ENCODE measurements around the gene OR5C1.
"Not testable (repeated sequence)": the region's sequence is repeated elsewhere in the genome, so short reads cannot be mapped to it uniquely, and the experiment has no call there.

Gene OR5C1

GRCh38 chr9:122810306-122810946 is 21.7 kb downstream of the OR5C1 start:
- peak in 55 of 58 donors; percentile 3 to 82 (median 55) for DNase-seq

DNA sequence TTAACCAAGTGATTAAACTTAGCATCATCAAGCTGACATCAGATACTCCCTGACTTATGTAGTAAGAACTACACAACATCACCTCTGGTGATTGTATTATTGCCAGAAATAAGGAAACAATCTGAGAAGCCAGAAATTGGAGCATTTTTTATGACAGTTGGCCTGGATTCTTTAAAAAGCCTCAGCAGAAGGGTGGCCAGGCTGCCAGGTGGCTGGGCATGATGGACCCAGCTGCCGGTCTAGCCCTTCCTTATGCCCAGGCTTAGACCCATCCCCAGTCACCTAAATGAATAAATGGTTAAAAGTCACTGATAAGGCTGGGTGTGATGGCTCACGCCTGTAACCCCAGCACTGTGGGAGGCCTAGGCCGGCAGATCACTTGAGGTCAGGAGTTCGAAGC is 24.0 kb downstream of the OR5C1 start:
- no peak for DNase-seq

DNA sequence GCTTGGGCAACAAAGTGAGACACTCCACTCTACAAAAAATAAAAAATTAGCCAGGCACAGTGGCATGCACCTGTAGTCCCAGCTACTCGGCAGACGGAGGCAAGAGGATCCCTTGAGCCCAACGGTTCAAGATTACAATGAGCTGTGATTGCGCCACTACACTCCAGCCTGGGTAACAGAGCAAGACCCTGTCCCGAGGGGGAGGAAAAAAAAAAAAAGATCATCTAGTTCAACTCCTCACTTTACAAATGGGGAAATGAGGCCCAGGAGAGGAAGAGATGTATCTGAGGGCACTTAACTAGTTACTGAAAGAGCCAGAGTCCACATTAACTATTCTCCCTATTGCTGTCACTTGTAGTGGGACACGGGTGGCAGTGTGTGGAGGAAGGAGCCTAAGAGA is 25.8 kb downstream of the OR5C1 start:
- no peak for DNase-seq

GRCh38 chr9:122815544-122815943 is 26.8 kb downstream of the OR5C1 start:
- DNase-seq: no peak

GRCh38 chr9:122816163-122816867 is 27.6 kb downstream of the OR5C1 start:
- peak in 1 of 58 donors; percentile 15 for DNase-seq

GRCh38 chr9:122819326-122819725 is 30.6 kb downstream of the OR5C1 start:
- DNase-seq: no peak

GRCh38 chr9:122819791-122820489 is 31.2 kb downstream of the OR5C1 start:
- peak in 2 of 58 donors; percentile 15 to 27 for DNase-seq

DNA sequence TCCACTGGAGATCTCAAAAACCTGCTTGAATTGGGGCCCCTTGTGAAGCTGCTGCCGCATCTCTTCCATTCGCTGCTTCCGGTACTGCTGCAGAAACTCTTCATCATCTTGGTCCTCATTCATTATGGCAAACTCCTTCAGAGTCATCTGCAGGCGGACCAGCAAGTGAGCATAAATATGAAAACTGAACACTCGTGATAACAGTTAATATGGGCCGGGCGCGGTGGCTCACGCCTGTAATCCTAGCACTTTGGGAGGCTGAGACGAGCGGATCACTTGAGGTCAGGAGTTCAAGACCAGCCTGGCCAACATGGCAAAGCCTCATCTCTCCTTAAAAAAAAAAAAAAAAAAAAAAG is 31.7 kb downstream of the OR5C1 start:
- DNase-seq: no peak

DNA sequence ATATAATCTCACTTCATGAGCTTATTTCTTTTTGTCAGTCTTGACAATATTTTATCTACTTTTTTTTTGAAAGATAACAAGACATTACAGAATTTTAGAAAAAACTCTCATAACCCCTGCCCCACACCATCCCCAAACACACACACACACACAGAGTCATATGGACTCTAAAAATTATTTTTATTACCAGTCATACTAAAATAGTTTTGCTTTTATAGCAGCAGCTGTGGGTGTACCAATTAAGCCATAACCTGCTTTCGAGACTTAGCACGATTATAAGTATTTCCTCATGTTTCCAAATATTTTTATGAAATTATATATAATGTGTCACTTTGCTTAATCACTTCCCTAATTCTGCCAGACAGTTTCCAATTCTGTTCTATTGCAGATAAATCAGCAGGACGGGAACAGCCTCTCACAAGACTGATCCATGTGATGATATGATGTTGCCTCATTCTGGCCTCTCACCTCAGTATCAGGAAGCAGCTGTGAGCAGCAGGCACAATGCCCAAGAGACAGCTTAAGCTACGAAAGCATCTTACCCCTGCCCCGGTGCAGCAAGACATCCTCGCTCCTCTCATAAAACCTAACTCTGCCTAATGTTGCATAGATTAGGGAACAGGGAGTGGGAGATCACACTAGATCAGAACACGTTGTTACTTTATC is 32.7 kb downstream of the OR5C1 start:
- peak in 1 of 58 donors; percentile 19 for DNase-seq

GRCh38 chr9:122822056-122822455 is 33.3 kb downstream of the OR5C1 start:
- no peak for DNase-seq

- DNase-seq: no peak
These were observed 34.2 kb downstream of the OR5C1 start for GRCh38 chr9:122822938-122823337.

DNA sequence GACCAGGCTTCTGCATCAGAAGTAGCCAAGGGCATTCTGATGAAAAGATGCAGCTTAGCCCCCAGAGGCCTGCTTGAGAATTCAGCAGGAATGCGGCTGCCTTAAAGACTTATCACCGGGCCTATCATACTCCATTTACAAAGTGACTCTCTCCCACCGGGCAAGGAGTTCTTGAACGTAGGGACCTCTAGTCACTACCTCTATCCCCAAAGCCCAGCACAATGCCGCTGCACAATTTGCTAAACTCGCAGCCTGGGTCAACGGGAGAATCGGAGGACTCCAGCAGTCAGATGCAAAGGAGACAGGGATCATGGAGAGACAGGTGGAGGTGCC is 39.0 kb downstream of the OR5C1 start:
- DNase-seq: peak in 2 of 58 donors; percentile 51 to 53

DNA sequence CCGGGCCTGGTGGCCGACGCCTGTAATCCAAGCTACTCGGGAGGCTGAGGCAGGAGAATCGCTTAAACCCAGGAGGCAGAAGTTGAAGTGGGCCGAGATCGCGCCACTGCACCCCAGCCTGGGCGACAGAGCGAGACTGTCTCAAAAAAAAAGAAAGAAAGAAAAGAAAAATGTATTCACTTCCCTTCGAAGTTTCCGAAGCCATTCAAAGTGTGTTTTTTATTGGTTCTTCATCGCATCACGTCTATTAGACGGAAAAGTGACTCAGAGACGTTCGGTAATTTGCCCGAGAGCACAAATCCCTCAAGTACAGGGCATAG is 40.2 kb downstream of the OR5C1 start:
- DNase-seq: not testable (repeated sequence)

DNA sequence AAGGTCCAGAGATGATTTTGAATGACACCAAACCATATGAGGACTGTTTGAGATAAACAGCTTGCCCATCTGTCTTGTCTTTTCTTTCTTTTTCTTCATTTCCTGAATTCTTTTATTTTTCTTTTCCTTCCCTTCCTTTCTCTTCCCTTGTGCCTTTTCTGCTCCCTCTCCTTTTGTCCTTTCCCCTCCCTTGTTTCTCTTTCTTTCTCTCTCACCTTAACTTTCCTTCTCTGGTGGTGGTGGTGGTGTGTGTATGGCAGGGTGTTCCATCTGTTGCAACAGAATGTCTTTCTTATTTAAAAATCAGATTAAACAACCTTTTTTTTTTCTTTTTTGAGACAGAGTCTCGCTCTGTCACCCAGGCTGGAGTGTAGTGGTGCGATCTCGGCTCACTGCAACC is 43.5 kb downstream of the OR5C1 start:
- no peak for DNase-seq

GRCh38 chr9:122835313-122835731 is 46.6 kb downstream of the OR5C1 start:
- DNase-seq: no peak

DNA sequence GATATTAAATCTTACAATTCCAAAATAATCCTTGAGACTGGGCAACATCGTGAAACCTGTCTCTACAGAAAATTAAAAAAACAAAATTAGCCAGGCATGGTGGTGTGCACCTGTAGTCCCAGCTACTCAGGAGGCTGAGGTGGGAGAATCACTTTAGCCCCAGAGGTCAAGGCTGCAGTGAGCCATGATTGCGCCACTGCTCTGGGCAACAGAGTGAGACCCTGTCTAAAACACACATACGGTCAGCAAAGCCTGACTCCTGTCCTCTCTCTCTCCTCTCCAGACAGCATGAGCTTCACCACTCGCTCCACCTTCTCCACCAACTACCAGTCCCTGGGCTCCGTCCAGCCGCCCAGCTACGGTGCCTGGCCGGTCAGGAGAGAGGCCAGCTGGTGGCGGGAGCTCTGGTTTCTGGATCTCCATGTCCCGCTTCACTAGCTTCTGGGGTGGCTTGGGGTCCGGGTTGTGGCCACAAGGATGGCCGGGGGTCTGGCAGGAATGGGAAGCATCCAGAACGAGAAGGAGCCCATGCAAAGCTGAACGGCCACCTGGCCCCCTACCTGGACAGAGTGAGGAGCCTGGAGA is 48.6 kb downstream of the OR5C1 start:
- DNase-seq: no peak

DNA sequence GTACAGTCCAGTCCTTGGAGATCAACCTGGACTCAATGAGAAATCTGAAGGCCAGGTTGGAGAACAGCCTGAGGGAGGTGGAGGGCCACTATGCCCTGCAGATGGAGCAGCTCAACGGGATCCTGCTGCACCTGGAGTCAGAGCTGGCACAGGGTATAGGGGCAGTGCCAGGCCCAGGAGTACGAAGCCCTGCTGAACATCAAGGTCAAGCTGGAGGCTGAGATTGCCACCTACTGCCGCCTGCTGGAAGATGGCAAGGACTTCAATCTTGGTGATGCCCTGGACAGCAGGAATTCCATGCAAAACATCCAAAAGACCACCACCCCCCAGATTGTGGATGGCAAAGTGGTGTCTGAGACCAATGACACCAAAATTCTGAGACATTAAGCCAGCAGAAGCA is 49.7 kb downstream of the OR5C1 start:
- DNase-seq: not testable (repeated sequence)

All from anterior cingulate cortex (tissue), 58 donors.